HG02973 (cell line): ENCODE data around the gene RAB5A.
A peak's percentile ranks its signal among the peaks of the same experiment; 100 is the strongest.
"Not testable (repeated sequence)": the region's sequence is repeated elsewhere in the genome, so short reads cannot be mapped to it uniquely, and the experiment has no call there.

Experiments
- ATAC-seq: cut with Tn5 transposase; IDR thresholded peaks from one replicate; pipeline ENCODE4 v1.9.1; 2021; ENCODE audit warnings: moderate library complexity; ENCODE audit not compliant: unreplicated experiment

Gene RAB5A, protein sequence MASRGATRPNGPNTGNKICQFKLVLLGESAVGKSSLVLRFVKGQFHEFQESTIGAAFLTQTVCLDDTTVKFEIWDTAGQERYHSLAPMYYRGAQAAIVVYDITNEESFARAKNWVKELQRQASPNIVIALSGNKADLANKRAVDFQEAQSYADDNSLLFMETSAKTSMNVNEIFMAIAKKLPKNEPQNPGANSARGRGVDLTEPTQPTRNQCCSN

DNA sequence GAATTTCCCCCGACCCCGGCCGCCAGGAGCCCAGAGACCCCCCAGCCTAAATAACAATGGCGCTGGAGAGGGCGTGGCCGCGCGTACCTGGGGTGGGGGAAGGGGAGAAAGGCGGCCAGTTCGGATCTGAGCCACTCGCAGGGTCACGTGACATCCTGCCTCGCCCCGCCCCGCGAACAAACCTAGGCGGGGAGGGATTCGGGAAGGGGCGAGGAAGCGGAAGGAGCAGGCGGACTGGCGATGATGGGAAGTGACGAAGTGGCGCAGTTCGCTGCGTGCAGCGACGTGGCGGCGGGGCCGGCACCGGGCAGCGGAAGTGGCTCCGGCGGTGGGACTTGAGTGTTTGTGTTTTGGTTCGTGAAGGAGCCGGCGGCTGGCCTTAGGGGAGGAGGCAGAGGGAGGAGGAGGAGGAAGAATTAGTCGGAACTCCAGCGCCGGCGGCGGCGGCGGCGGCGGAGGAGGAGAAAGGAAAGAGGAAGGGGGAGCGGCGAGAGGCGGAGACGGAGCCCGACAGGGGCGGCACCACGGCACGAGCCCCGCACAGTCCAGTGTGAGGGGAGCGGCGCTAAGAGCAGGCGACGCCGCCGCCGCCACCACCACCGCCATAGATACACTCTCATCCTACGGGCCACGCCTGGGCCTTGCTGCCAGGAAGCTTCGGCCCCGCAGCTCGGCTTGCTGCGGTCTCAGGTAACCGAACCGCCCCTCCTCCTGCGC, at the start of gene RAB5A:
Gene RAB5A, plus strand, starts transcription at position 266 of the 717 bp plus-strand sequence. CDS start 3,802 bp downstream, outside the sequence.
- ATAC-seq = peak; percentile 96

GRCh38 chr3:19898721-19899120, 48.2 kb upstream of the RAB5A start:
- no peak for ATAC-seq

- ATAC-seq = no peak
These were observed 47.6 kb upstream of the RAB5A start for GRCh38 chr3:19899264-19899663.

DNA sequence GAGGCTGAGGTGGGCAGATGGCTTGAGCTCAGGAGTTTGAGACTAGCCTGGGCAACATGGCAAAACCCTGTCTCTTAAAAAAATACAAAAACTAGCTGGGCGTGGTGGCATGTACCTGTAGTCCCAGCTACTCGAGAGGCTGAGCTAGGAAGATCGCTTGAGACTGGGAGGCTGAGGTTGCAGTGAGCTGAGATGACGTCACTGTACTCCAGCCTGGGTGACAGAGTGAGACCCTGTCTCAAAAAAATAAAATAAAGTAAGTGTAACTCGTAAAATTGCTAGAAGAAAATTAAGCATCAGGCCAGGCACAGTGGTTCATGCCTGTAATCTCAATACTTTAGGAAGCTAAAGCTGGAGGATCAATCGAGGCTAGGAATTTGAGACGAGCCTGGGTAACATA, 47.1 kb upstream of the RAB5A start:
- ATAC-seq = not testable (repeated sequence)

GRCh38 chr3:19901337-19901736, 45.6 kb upstream of the RAB5A start:
- ATAC-seq = no peak

DNA sequence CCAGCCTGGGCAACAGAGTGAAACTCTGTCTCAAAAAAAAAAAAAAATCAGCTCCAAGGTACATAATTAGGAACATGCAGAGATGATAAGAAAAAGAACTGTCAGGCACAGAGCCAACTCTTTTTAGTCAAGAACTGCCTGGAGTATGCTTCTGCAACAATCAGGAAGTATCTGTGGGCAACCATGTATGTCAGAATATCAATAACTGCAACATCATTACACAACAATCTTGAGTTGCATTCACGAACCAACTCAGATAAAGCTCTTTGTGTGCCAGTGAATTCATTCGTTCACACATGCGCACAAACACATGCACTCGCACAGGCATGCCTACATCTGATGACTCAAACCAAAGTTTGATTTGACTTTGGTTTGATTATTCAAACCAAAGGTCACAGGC, 45.0 kb upstream of the RAB5A start:
- ATAC-seq = no peak

- ATAC-seq = no peak
These were observed 43.2 kb upstream of the RAB5A start for GRCh38 chr3:19903649-19904048.

- ATAC-seq = no peak
These were observed 39.4 kb upstream of the RAB5A start for GRCh38 chr3:19907523-19907922.

DNA sequence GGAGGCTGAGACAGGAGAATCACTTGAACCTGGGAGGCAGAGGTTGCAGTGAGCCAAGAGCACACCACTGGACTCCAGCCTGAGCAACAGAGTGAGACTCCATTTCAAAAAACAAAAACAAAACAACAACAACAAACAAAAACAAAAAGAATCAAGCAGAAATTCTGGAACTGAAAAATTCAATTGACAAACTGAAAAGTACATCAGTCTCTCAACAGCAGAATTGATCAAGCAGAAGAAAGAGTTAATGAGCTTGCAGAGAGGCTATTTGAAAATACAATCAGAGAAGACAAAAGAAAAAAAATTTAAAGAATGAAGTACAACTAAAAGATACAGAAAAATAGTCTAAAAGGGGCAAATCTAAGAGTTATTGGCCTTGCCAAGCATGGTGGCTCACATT, 35.4 kb upstream of the RAB5A start:
- no peak for ATAC-seq

DNA sequence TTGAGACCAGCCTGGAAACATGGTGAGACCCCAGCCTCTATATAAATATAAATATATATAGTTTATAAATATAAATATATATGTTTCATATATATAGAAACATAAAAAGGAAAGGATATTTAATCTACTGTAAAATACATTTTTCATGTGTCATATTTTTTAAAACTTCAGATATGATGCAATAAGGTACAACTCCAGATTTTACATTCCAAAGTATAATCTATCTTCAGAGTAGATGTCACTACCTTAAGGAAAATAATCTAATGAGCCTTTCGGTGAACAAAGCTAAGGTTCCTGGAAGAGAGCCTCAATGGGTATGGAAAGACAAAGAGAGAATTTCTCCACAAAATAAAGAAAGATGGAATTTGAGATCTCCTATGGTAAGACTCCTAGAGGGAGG, 29.7 kb upstream of the RAB5A start:
- no peak for ATAC-seq

GRCh38 chr3:19920401-19921080, 26.4 kb upstream of the RAB5A start:
- ATAC-seq = no peak

GRCh38 chr3:19931180-19931692, 15.7 kb upstream of the RAB5A start:
- ATAC-seq = peak; percentile 84

DNA sequence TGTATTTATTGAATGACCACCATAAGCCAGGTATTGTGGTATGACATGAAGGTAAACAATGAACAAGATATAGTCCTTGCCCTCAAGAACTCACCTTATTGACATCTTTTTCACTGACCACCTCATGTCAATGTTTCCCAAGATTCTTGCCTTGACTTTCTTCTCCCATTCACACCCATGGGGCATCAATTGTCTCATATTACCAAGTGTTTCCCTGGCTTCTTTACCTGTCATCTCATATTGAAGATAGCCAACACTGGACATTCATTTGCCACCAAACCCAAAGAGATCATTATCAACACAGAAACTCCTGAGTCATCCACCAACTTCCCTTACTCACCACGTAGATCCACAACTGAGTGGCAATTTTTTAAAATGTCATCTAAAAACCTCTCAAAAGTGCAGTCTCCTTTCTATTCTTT, 15.1 kb upstream of the RAB5A start:
- peak; percentile 45 for ATAC-seq

DNA sequence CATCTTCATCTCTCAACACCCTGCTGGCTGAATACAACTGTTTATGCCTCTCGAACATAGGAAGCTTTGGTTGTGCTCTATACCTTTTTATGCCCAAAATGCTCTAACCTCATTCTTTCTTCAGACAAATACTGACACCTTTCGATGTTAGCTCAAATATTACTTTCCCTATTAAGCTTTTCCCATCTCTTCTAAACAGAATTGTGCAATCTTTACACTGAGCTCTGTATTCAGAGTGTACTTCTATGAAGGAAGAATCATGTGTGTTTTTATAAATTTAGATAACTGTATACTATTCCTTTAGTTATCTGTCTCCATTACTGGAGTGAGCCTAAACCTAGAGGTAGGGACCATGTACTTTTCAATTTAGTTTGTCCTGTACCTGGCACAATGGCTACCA, 14.5 kb upstream of the RAB5A start:
- ATAC-seq = no peak

DNA sequence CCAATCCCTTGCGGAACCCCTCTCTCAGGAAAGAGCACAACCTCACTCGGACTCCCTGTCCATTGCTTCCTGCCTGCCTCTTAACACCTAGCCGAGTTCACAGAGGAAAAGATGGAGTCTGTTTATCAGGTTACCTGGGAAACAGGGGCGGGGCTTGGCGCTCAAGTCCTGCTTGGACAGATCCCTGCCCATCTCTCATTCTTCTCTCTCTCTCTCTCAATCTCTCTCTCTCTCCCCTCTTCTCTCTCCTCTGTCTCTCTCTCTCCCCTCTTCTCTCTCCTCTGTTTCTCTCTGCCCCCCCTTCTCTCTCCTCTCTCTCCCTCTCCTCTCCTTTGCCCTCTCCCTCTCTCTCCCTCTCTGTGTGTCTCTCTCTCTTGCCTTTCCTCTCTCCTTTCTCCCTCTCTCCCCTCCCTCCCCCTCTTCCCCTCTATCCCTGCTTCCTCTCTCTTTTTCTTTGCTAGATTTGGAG, 12.8 kb upstream of the RAB5A start, which contains the start of gene EFHB:
Gene EFHB, minus strand, starts transcription at position 120 of the 469 bp plus-strand sequence. CDS start 199 bp downstream, outside the sequence.
- ATAC-seq = peak; percentile 28

DNA sequence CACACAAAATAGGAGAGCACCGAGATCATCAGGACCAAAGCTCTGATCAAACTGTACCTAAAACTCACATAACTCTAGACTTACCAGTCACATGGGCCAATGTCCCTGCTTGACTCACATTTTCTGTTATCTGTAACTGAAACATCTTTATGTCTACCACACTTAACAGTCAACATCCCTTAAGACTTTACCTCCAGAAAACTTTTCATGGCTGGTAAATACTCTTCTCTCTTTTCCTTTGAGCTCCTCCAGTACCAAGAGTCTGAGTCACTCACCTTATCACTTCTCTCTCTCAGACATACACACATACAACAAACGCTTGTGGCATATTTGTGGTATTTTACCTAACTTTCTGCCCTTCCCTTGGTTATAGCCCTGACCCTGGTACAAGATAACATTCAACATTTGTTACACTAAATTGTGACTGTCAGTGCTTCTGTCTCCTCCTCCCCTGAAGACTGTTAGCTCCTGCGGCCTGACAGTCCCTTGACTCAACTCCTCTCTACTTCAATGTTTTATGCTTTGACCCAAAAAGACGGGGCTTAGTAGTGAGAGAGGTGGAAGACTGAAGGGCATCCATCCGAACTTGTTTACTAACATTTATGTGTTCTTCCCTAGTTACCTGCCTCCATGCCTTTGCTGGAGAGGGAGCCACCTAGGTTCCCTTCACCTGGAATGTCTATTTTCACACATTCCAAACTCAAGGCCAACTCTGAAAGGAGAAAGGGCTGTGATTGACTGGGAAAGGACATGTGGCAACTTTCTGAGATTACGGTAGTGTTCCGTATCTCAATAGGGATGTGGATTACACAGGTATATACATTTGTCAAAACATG, 9.2 kb upstream of the RAB5A start:
- no peak for ATAC-seq

DNA sequence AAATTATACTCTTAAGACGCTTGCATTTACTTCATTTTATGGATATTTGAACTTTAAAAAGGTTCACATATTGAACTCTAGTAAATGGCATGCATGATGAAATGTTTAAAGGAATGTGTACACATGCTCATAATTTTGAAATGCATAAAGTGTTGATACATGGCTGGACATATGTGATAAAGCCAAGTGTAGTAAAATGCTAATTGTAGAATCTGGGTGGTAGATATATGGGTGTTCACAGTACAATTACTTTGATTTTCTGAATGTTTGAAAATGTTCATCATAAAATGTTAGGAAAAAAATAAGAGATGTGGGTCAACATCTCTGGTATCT, 8.6 kb upstream of the RAB5A start:
- ATAC-seq = no peak

GRCh38 chr3:19940643-19941042, 6.3 kb upstream of the RAB5A start:
- no peak for ATAC-seq

GRCh38 chr3:19945534-19945933, 1.4 kb upstream of the RAB5A start:
- ATAC-seq = no peak

DNA sequence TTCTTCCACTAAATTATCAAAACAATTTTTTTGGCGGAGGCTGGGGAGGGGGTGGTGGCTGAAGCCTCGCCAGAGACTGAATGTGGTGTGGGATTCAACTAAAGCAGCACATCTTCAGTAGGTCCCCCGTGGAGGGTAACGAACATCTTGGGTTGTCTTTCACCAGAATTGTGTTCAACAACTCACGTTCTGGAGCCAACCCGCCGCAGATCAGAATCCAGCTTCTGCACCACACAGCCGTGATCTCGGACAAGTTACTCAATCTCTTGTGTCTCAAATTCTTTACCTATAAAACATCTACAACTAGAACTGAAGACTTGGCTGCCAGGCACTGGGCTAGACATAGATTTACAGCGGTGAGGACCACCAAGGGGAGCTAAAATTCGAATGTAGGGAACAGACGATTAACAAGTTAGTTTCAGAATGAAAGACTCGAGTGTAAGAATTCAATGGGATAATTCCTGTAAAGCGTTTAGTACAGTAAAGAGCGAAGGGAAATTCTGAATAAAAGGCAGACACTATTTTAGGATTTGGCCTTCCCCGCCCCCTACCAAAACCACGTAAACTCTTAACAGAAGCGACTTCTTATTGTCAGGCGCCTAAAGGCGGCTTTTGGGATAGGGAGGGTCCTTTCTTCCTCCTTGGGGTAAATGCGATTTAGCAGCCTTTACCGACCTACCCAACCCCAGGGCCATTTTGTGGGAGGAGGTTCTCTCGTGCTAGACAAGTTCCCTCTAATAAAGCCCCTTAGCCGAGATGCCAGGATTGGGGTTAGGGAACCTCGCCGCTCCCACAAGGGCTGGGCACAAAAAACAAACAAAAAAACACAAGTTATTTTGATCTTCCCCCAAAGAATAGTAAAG, 697 bp upstream of the RAB5A start:
- ATAC-seq = peak; percentile 1
